ENCODE measurements around the gene ICE2. TPM values are rescaled to one million over a fixed set of nuclear protein-coding genes. Genes with fewer than 3 reads are reported as not detected.
A peak's percentile ranks its signal among the peaks of the same experiment; 100 is the strongest.

ICE2 gene
- total RNA-seq, 1 donor: 26.4 TPM

DNA sequence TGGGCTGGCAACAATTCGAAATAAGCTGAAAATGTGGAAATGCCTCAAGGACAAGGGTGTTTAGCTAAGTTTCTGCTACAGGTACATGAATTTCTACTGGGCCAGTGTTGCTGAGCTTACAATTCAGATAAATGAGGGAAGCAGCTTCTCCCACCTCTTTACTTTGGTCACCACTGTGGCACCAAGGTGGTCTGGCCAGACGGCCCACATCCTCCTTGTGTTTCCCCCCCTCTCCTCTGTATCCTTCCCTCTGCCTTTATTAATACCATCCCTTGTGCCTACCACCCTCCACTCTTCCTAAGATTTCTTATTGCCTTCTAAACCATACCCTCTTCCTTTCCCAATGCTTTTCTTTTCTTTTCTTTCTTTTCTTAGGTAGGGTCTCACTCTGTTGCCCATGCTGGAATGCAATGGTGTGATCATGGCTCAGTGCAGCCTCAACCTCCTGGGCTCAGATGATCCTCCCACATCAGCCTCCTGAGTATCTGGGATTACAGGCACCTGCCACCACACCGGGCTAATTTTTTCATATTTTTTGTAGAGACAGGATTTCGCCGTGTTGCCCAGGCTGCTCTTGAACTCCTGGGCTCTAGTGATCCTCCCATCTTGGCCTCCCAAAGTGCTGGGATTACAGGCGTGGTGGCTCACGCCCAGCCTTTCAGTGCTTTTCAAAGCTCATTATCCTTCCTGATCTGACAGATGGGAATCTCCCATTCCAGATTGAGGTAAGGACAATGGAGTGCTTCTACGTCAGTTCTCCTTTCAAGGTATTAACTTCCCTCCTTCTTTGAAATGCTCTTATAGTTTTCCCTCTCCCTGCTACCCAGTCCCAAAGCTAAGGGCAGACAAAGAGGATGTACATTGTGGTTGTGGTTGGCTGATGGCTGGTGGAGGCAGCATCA lies 95.9 kb downstream of the ICE2 start:
- TF ChIP-seq CTCF (IDR thresholded peaks at IDR 0.05; ENCODE audit: extremely low read depth, low read depth, low read length): no peak
- peaks cover 86% of the 10 kb centered on the region for H3K79me2 ChIP-seq (ENCODE audit: insufficient read depth, low read length)
- H3K27me3 ChIP-seq (ENCODE audit: insufficient read depth, low read length): no peaks in the 10 kb centered on the region
- peaks cover 88% of the 10 kb centered on the region for H3K36me3 ChIP-seq (ENCODE audit: insufficient read depth, low read length)
- peak overlapping the region; percentile 96 for H3K27ac ChIP-seq (ENCODE audit: low read depth, low read length)
- no peak overlapping the region for H3K4me3 ChIP-seq (ENCODE audit: insufficient read depth, low read length)
- peaks cover 66% of the 10 kb centered on the region for H4K20me1 ChIP-seq (ENCODE audit: insufficient read depth, low read length)
- H3K9me3 ChIP-seq (ENCODE audit: low read depth, low read length): no peaks in the 10 kb centered on the region
- no peak overlapping the region for H2AFZ ChIP-seq (ENCODE audit: low read length)
- DNase-seq (ENCODE audit: insufficient read length, low spot score, missing footprints): no peak
- peaks cover 97% of the 10 kb centered on the region for H3K4me1 ChIP-seq (ENCODE audit: insufficient read depth, low read length)
- H3K4me2 ChIP-seq (ENCODE audit: insufficient read depth, low read length): peak overlapping the region; percentile 14

DNA sequence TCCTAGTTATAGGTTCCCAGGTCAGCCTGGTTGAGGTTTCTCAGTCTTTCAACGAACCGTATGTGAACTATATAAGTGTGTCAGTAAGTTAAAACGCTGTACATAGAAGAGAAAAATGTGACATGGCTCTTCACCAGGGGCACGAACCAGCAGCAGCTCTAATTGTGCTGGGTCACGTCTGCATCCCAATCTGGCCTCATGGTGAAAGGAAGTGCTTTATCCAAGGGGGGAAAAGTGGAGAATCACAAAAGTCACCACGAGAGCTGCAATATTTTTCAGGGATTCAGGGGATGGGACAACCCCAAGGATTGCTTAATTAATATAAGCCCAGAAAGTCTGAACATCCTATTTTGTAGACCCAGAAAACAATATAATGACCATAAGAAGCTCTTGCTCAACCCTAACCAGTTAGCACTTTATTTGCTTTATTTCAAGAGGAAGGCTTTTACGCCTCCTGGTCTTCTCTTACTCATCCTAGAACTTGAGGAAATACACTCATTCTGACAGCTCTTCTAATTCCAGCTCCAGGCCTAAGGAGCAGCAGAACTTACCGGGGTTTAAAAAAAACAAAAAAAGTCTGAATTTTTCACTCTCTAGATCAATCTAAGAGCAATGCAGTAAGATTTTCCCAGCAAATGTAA lies 97.7 kb downstream of the ICE2 start:
- H3K4me3 ChIP-seq (ENCODE audit: insufficient read depth, low read length): no peak overlapping the region
- H3K27me3 ChIP-seq (ENCODE audit: insufficient read depth, low read length): no peaks in the 10 kb centered on the region
- peaks cover 62% of the 10 kb centered on the region for H4K20me1 ChIP-seq (ENCODE audit: insufficient read depth, low read length)
- H3K79me2 ChIP-seq (ENCODE audit: insufficient read depth, low read length): peaks cover 85% of the 10 kb centered on the region
- no peak overlapping the region for H3K4me2 ChIP-seq (ENCODE audit: insufficient read depth, low read length)
- peak; percentile 77 for DNase-seq (ENCODE audit: insufficient read length, low spot score, missing footprints)
- H2AFZ ChIP-seq (ENCODE audit: low read length): no peak overlapping the region
- no peaks in the 10 kb centered on the region for H3K9me3 ChIP-seq (ENCODE audit: low read depth, low read length)
- H3K27ac ChIP-seq (ENCODE audit: low read depth, low read length): peak overlapping the region; percentile 96
- peaks cover 91% of the 10 kb centered on the region for H3K36me3 ChIP-seq (ENCODE audit: insufficient read depth, low read length)
- peaks cover 100% of the 10 kb centered on the region for H3K4me1 ChIP-seq (ENCODE audit: insufficient read depth, low read length)
- TF ChIP-seq CTCF (IDR thresholded peaks at IDR 0.05; ENCODE audit: extremely low read depth, low read depth, low read length): no peak

DNA sequence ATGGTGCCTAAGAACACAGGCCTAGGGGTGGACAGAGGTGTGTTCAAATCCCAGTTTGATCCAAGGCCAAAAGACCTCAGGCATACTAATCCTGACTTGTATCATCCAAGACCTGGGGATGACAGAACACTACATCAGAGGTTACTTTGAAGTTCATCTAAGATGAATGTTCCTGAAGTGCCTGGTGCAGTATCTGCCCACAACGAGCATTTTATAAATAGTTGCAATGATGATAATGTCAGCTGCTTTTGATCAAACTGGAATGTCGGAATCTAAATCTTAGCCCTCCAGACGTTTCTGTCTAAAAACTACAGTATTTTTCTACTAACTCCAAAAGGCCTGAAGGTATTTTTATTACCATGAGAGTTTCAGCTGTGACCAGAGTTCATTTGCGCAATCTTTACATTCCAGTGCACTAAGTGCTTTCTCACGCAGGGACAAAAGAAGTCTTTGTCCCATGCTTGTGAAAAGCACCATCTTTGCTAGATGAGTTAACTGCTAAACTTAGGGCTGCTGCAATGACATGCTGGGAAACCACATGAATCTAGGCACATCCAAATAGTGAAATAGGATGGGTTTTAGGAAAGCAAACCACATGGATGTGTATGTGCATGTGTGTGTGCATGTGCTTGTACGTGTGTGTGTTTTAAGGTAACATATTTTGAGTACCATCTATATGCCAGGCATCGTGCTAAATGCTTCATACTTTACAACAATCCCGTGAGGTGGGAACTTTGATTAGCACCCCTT lies 99.2 kb downstream of the ICE2 start:
- H3K36me3 ChIP-seq (ENCODE audit: insufficient read depth, low read length): peaks cover 91% of the 10 kb centered on the region
- H3K4me1 ChIP-seq (ENCODE audit: insufficient read depth, low read length): peaks cover 100% of the 10 kb centered on the region
- no peak for TF ChIP-seq CTCF (IDR thresholded peaks at IDR 0.05; ENCODE audit: extremely low read depth, low read depth, low read length)
- H3K27me3 ChIP-seq (ENCODE audit: insufficient read depth, low read length): no peaks in the 10 kb centered on the region
- no peaks in the 10 kb centered on the region for H3K9me3 ChIP-seq (ENCODE audit: low read depth, low read length)
- peaks cover 61% of the 10 kb centered on the region for H4K20me1 ChIP-seq (ENCODE audit: insufficient read depth, low read length)
- DNase-seq (ENCODE audit: insufficient read length, low spot score, missing footprints): no peak
- peaks cover 81% of the 10 kb centered on the region for H3K79me2 ChIP-seq (ENCODE audit: insufficient read depth, low read length)
- no peak overlapping the region for H2AFZ ChIP-seq (ENCODE audit: low read length)
- H3K27ac ChIP-seq (ENCODE audit: low read depth, low read length): peak overlapping the region; percentile 96
- no peak overlapping the region for H3K4me3 ChIP-seq (ENCODE audit: insufficient read depth, low read length)
- peak overlapping the region; percentile 4 for H3K4me2 ChIP-seq (ENCODE audit: insufficient read depth, low read length)

Data from osteoblast (primary cell).